ENCODE results near the gene PLIN3. TPM values are rescaled to one million over a fixed set of nuclear protein-coding genes. Genes with fewer than 3 reads are reported as not detected.
A peak's percentile ranks its signal among the peaks of the same experiment; 100 is the strongest.
"Not testable (repeated sequence)": the region's sequence is repeated elsewhere in the genome, so short reads cannot be mapped to it uniquely, and the experiment has no call there.

The PLIN3 gene
- total RNA-seq, 1 experiment from 2014 or later: 104 TPM

DNA sequence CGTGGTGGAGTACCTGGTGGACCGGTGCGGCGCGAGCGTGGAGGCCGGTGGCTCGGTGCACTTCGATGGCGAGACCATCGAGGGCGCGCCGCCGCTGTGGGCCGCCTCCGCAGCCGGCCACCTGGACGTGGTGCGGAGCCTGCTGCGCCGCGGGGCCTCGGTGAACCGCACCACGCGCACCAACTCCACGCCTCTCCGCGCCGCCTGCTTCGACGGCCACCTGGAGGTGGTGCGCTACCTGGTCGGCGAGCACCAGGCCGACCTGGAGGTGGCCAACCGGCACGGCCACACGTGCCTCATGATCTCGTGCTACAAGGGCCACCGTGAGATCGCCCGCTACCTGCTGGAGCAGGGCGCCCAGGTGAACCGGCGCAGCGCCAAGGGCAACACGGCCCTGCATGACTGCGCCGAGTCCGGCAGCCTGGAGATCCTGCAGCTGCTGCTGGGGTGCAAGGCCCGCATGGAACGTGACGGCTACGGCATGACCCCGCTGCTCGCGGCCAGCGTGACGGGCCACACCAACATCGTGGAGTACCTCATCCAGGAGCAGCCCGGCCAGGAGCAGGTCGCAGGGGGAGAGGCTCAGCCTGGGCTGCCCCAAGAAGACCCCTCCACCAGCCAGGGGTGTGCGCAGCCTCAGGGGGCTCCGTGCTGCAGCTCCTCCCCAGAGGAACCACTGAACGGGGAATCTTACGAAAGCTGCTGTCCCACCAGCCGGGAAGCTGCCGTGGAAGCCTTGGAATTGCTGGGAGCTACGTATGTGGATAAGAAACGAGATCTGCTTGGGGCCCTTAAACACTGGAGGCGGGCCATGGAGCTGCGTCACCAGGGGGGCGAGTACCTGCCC is 75.2 kb downstream of the PLIN3 start:
- H3K9me2 ChIP-seq (ENCODE audit: insufficient read depth); H3K27me3 ChIP-seq (ENCODE audit: insufficient read depth, low read depth); H3K4me1 ChIP-seq (replicated peaks; ENCODE audit: insufficient read depth); DNase-seq; H3F3A ChIP-seq (ENCODE audit: insufficient read depth, low read depth); H3K9me3 ChIP-seq (ENCODE audit: insufficient read depth, low read depth); intact Hi-C loops (cut with micrococcal nuclease; ENCODE audit: unreplicated experiment); H3K36me3 ChIP-seq (ENCODE audit: low read depth); BruUV-seq (replicated peaks); POLR2A ChIA-PET (ENCODE audit: unreplicated experiment); H4K20me1 ChIP-seq (ENCODE audit: insufficient read depth): not testable (repeated sequence)
- H2AFZ ChIP-seq: peak overlapping the region; percentile 68; the same call in 1 of the 2 replicates
- peak overlapping the region; percentile 73 for H3K4me3 ChIP-seq
- peaks cover 47% of the 10 kb centered on the region for H3K79me2 ChIP-seq (ENCODE audit: low read depth)
- H3K27ac ChIP-seq: peak overlapping the region; percentile 58
- H3K4me2 ChIP-seq: peak overlapping the region; percentile 82
- CTCF ChIA-PET: interaction anchor here (0.8 kb wide), 1 partner anchor 237 kb away, joined by 16 read pairs; no protein-coding TSS in a partner anchor

DNA sequence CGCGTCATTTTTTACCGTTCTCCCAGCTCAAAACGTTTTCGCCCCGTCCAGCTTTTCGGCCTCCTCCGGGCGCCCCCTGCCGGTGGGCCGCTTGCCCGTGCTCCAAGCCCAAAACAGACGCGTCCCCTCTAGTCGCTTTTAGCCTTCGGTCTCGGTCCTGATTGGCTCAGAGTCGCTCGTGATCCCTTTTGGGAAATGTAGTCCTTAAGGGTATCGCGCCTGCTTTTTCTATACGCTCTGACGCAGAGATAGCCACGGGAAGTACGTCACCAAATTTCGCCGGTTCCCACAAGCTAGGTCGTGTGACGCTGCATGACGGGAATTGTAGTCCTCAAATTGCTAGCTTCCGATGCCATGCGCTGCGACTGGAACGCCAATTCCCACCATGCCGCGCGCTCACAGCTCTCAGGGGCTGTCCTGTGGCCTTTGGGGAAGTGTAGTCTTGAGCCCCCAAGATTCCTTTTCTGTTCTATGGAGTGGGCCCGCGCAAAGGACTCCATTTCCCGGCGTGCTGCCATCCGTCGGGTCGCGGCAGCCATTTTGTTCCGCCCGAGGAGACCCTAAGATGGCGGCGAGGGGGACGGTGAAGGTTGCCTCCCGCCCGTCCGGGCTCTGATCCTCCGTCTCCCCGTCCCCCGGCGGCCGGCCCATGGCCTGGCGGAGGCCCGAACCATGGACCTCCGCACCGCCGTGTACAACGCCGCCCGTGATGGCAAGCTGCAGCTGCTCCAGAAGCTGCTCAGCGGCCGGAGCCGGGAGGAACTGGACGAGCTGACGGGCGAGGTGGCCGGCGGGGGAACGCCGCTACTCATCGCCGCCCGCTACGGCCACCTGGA is 76.1 kb downstream of the PLIN3 start, which contains the start of gene FEM1A:
FEM1A (plus strand) TSS at position 552 of the 836 bp plus-strand sequence; CDS start at position 673, 121 bp downstream.
- peaks cover 42% of the 10 kb centered on the region for H3K79me2 ChIP-seq (ENCODE audit: low read depth)
- 0 out of 2 replicates have a peak, but pooled peaks cover 8% of the 10 kb centered on the region for H3K4me1 ChIP-seq (replicated peaks; ENCODE audit: insufficient read depth)
- H3F3A ChIP-seq (ENCODE audit: insufficient read depth, low read depth): no peaks in the 10 kb centered on the region
- no peaks in the 10 kb centered on the region for H3K9me3 ChIP-seq (ENCODE audit: insufficient read depth, low read depth)
- ChIA-PET CTCF (interaction anchor here (0.6 to 0.9 kb wide), 7 partner anchors 19 to 439 kb away, joined by 3 to 21 read pairs (median 9); no protein-coding TSS in a partner anchor), POLR2A (ENCODE audit: unreplicated experiment) (interaction anchor here (0.6 kb wide), 2 partner anchors 150 to 544 kb away, joined by 3 read pairs; partner anchors contain the start of gene YJU2)
- BruUV-seq (replicated peaks): no TSS peak
- intact Hi-C loops (cut with micrococcal nuclease; ENCODE audit: unreplicated experiment): loop anchor here (1.0 to 2.0 kb wide), 2 partner anchors 59 to 67 kb away; no protein-coding TSS in a partner anchor
- peak; percentile 94 to 98 for DNase-seq
- H3K27ac ChIP-seq: peak within 1 kb of the TSS; percentile 58
- peak within 1 kb of the TSS; percentile 82 for H3K4me2 ChIP-seq
- no peaks in the 10 kb centered on the region for H3K36me3 ChIP-seq (ENCODE audit: low read depth)
- H4K20me1 ChIP-seq (ENCODE audit: insufficient read depth): no peaks in the 10 kb centered on the region
- TF ChIP-seq, protein P1, sequence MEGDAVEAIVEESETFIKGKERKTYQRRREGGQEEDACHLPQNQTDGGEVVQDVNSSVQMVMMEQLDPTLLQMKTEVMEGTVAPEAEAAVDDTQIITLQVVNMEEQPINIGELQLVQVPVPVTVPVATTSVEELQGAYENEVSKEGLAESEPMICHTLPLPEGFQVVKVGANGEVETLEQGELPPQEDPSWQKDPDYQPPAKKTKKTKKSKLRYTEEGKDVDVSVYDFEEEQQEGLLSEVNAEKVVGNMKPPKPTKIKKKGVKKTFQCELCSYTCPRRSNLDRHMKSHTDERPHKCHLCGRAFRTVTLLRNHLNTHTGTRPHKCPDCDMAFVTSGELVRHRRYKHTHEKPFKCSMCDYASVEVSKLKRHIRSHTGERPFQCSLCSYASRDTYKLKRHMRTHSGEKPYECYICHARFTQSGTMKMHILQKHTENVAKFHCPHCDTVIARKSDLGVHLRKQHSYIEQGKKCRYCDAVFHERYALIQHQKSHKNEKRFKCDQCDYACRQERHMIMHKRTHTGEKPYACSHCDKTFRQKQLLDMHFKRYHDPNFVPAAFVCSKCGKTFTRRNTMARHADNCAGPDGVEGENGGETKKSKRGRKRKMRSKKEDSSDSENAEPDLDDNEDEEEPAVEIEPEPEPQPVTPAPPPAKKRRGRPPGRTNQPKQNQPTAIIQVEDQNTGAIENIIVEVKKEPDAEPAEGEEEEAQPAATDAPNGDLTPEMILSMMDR (conservative IDR thresholded peaks at IDR 0.05): peak; percentile 88
- TF ChIP-seq EZH2 (IDR thresholded peaks at IDR 0.05; ENCODE audit: low read depth): no peak
- H3K9me2 ChIP-seq (ENCODE audit: insufficient read depth): no peaks in the 10 kb centered on the region
- no peaks in the 10 kb centered on the region for H3K27me3 ChIP-seq (ENCODE audit: insufficient read depth, low read depth)
- H3K4me3 ChIP-seq: peak within 1 kb of the TSS; percentile 73
- peak within 1 kb of the TSS; percentile 81 for H2AFZ ChIP-seq

Other genes with a start within 250 kb of the PLIN3 start
- gene TNFAIP8L1, start 228.2 kb downstream of the PLIN3 start, total RNA-seq (2021): 17.8 and 18.6 TPM in 2 replicates
- gene MYDGF, start 197.3 kb downstream of the PLIN3 start, total RNA-seq (2021): 60.1 and 76.3 TPM in 2 replicates
- 83.3 and 85.3 TPM in 2 replicates for gene DPP9, start 143.8 kb downstream of the PLIN3 start, total RNA-seq (2021)
- 6.5 and 7.0 TPM in 2 replicates for gene FEM1A, start 75.9 kb downstream of the PLIN3 start, total RNA-seq (2021)
- gene TICAM1, start 36.0 kb downstream of the PLIN3 start, total RNA-seq (2021): 9.9 and 12.7 TPM in 2 replicates
- not detected in 2 replicates for gene ARRDC5, start 35.2 kb upstream of the PLIN3 start, total RNA-seq (2021)
- gene UHRF1, start 41.8 kb upstream of the PLIN3 start, total RNA-seq (2021): 48.9 and 61.4 TPM in 2 replicates
- 17.6 and 19.5 TPM in 2 replicates for gene KDM4B, start 101.4 kb upstream of the PLIN3 start, total RNA-seq (2021)